ENCODE results near the gene ARHGAP31. TPM values are rescaled to one million over a fixed set of nuclear protein-coding genes. Genes with fewer than 3 reads are reported as not detected.

ARHGAP31 gene
- total and polyA plus RNA-seq, 2 experiments from 2014 or later = 1.2 to 4.3 TPM

DNA sequence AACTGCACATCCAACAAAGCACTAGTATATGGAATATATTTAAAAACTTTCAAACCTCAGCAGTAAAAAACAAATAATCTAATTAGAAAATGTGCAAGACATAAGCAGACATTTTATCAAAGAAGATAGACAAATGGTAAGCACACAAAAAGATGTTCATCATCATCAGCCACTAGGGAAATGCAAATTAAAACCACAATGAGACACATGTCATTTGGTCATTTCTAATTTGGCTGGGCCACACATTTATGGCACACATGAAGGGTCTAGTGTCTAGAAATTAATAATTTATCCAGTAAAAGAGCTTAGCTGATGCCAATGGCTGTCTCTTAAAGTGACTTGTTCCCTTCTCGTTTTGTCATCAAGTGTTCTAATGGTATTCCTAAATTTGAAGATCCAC is 45.8 kb downstream of the ARHGAP31 start:
- H3K36me3 Mint-ChIP-seq (ENCODE audit: low read depth) = peaks cover 9% of the 10 kb centered on the region; the same call in 2 of the 3 replicates
- H3K36me3 ChIP-seq (ENCODE audit: insufficient read depth) = no peaks in the 10 kb centered on the region
- no peak for DNase-seq (ENCODE audit: low spot score)

More for the DNA sequence above, 45.8 kb downstream of the ARHGAP31 start:
- H3K9me2 ChIP-seq (ENCODE audit: insufficient read depth) = peaks cover 6% of the 10 kb centered on the region; the same call in 1 of the 2 replicates
- ATAC-seq = no peak
- H3K79me2 ChIP-seq (replicated peaks; ENCODE audit: insufficient read depth) = no peaks in the 10 kb centered on the region
- no peaks in the 10 kb centered on the region for H4K20me1 ChIP-seq (replicated peaks; ENCODE audit: insufficient read depth)
- Mint-ChIP-seq H3K4me1 (peaks cover 15% of the 10 kb centered on the region), H3K27ac (no peak overlapping the region), H3K27me3 (ENCODE audit: insufficient read depth, low read depth, poor library complexity) (peaks cover 7% of the 10 kb centered on the region), H3K4me3 (no peak overlapping the region), H3K9me3 (peaks cover 5% of the 10 kb centered on the region; the same call in 2 of the 3 replicates)
- H3K27ac ChIP-seq (ENCODE audit: low read depth) = no peak overlapping the region
- H3K4me1 ChIP-seq (ENCODE audit: insufficient read depth) = no peaks in the 10 kb centered on the region
- no peaks in the 10 kb centered on the region for H3F3A ChIP-seq (replicated peaks; ENCODE audit: low read depth)
- no peaks in the 10 kb centered on the region for H3K27me3 ChIP-seq (ENCODE audit: insufficient read depth)
- H3K4me3 ChIP-seq = no peak overlapping the region
- no peak overlapping the region for H3K4me2 ChIP-seq
- TF ChIP-seq EZH2 (IDR thresholded peaks at IDR 0.05; ENCODE audit: low read depth, unreplicated experiment) (no peak), EZH2phosphoT487 (IDR thresholded peaks at IDR 0.05; ENCODE audit: unreplicated experiment) (no peak), JUNB (IDR thresholded peaks at IDR 0.05; ENCODE audit: unreplicated experiment) (no peak), ZNF114 (CRISPR knock-in tag; IDR thresholded peaks at IDR 0.05) (no peak), CREB1 (CRISPR knock-in tag; IDR thresholded peaks at IDR 0.05; ENCODE audit: low read depth) (no peak), POLR2AphosphoS5 (IDR thresholded peaks at IDR 0.05; ENCODE audit: low read depth) (no peak), NANOG (IDR thresholded peaks at IDR 0.05; ENCODE audit: borderline replicate concordance) (no peak), ZNF331 (CRISPR knock-in tag; IDR thresholded peaks at IDR 0.05; ENCODE audit: low read depth) (no peak), STAT1 (IDR thresholded peaks at IDR 0.05; ENCODE audit: unreplicated experiment) (no peak)
- TF ChIP-seq, protein P1, sequence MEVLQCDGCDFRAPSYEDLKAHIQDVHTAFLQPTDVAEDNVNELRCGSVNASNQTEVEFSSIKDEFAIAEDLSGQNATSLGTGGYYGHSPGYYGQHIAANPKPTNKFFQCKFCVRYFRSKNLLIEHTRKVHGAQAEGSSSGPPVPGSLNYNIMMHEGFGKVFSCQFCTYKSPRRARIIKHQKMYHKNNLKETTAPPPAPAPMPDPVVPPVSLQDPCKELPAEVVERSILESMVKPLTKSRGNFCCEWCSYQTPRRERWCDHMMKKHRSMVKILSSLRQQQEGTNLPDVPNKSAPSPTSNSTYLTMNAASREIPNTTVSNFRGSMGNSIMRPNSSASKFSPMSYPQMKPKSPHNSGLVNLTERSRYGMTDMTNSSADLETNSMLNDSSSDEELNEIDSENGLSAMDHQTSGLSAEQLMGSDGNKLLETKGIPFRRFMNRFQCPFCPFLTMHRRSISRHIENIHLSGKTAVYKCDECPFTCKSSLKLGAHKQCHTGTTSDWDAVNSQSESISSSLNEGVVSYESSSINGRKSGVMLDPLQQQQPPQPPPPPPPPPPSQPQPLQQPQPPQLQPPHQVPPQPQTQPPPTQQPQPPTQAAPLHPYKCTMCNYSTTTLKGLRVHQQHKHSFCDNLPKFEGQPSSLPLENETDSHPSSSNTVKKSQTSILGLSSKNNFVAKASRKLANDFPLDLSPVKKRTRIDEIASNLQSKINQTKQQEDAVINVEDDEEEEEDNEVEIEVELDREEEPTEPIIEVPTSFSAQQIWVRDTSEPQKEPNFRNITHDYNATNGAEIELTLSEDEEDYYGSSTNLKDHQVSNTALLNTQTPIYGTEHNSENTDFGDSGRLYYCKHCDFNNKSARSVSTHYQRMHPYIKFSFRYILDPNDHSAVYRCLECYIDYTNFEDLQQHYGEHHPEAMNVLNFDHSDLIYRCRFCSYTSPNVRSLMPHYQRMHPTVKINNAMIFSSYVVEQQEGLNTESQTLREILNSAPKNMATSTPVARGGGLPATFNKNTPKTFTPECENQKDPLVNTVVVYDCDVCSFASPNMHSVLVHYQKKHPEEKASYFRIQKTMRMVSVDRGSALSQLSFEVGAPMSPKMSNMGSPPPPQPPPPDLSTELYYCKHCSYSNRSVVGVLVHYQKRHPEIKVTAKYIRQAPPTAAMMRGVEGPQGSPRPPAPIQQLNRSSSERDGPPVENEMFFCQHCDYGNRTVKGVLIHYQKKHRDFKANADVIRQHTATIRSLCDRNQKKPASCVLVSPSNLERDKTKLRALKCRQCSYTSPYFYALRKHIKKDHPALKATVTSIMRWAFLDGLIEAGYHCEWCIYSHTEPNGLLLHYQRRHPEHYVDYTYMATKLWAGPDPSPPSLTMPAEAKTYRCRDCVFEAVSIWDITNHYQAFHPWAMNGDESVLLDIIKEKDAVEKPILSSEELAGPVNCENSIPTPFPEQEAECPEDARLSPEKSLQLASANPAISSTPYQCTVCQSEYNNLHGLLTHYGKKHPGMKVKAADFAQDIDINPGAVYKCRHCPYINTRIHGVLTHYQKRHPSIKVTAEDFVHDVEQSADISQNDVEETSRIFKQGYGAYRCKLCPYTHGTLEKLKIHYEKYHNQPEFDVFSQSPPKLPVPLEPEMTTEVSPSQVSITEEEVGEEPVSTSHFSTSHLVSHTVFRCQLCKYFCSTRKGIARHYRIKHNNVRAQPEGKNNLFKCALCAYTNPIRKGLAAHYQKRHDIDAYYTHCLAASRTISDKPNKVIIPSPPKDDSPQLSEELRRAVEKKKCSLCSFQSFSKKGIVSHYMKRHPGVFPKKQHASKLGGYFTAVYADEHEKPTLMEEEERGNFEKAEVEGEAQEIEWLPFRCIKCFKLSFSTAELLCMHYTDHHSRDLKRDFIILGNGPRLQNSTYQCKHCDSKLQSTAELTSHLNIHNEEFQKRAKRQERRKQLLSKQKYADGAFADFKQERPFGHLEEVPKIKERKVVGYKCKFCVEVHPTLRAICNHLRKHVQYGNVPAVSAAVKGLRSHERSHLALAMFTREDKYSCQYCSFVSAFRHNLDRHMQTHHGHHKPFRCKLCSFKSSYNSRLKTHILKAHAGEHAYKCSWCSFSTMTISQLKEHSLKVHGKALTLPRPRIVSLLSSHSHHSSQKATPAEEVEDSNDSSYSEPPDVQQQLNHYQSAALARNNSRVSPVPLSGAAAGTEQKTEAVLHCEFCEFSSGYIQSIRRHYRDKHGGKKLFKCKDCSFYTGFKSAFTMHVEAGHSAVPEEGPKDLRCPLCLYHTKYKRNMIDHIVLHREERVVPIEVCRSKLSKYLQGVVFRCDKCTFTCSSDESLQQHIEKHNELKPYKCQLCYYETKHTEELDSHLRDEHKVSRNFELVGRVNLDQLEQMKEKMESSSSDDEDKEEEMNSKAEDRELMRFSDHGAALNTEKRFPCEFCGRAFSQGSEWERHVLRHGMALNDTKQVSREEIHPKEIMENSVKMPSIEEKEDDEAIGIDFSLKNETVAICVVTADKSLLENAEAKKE (CRISPR knock-in tag; IDR thresholded peaks at IDR 0.05) = no peak
- TF ChIP-seq, protein P2, sequence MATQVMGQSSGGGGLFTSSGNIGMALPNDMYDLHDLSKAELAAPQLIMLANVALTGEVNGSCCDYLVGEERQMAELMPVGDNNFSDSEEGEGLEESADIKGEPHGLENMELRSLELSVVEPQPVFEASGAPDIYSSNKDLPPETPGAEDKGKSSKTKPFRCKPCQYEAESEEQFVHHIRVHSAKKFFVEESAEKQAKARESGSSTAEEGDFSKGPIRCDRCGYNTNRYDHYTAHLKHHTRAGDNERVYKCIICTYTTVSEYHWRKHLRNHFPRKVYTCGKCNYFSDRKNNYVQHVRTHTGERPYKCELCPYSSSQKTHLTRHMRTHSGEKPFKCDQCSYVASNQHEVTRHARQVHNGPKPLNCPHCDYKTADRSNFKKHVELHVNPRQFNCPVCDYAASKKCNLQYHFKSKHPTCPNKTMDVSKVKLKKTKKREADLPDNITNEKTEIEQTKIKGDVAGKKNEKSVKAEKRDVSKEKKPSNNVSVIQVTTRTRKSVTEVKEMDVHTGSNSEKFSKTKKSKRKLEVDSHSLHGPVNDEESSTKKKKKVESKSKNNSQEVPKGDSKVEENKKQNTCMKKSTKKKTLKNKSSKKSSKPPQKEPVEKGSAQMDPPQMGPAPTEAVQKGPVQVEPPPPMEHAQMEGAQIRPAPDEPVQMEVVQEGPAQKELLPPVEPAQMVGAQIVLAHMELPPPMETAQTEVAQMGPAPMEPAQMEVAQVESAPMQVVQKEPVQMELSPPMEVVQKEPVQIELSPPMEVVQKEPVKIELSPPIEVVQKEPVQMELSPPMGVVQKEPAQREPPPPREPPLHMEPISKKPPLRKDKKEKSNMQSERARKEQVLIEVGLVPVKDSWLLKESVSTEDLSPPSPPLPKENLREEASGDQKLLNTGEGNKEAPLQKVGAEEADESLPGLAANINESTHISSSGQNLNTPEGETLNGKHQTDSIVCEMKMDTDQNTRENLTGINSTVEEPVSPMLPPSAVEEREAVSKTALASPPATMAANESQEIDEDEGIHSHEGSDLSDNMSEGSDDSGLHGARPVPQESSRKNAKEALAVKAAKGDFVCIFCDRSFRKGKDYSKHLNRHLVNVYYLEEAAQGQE (IDR thresholded peaks at IDR 0.05; ENCODE audit: unreplicated experiment) = no peak
- TF ChIP-seq, protein P3, sequence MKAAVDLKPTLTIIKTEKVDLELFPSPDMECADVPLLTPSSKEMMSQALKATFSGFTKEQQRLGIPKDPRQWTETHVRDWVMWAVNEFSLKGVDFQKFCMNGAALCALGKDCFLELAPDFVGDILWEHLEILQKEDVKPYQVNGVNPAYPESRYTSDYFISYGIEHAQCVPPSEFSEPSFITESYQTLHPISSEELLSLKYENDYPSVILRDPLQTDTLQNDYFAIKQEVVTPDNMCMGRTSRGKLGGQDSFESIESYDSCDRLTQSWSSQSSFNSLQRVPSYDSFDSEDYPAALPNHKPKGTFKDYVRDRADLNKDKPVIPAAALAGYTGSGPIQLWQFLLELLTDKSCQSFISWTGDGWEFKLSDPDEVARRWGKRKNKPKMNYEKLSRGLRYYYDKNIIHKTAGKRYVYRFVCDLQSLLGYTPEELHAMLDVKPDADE (IDR thresholded peaks at IDR 0.05) = no peak
- TF ChIP-seq, protein P4, sequence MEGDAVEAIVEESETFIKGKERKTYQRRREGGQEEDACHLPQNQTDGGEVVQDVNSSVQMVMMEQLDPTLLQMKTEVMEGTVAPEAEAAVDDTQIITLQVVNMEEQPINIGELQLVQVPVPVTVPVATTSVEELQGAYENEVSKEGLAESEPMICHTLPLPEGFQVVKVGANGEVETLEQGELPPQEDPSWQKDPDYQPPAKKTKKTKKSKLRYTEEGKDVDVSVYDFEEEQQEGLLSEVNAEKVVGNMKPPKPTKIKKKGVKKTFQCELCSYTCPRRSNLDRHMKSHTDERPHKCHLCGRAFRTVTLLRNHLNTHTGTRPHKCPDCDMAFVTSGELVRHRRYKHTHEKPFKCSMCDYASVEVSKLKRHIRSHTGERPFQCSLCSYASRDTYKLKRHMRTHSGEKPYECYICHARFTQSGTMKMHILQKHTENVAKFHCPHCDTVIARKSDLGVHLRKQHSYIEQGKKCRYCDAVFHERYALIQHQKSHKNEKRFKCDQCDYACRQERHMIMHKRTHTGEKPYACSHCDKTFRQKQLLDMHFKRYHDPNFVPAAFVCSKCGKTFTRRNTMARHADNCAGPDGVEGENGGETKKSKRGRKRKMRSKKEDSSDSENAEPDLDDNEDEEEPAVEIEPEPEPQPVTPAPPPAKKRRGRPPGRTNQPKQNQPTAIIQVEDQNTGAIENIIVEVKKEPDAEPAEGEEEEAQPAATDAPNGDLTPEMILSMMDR (conservative IDR thresholded peaks at IDR 0.05; ENCODE audit: low read depth in 2 of 2) = no peak
- no peak overlapping the region for H2AFZ ChIP-seq

Measured in GM23338 (cell line).